HepG2 (cell line): ENCODE measurements around the gene TULP4. TPM values are rescaled to one million over a fixed set of nuclear protein-coding genes. Genes with fewer than 3 reads are reported as not detected.

Experiments used
- ATAC-seq: fragments of 200-7000 bp; cut with Tn5 transposase; 3 replicates; pipeline ENCODE4 v1.9.1; 2020; ENCODE audit warnings: mild to moderate bottlenecking, moderate library complexity
- BruUV-seq: library from RNA; stranded (reverse); fragments of 400-500 nt; replicated peaks from 2 replicates; lab custom pipeline; 2021; lab: Mats Ljungman, UMichigan
- CTCF ChIA-PET: fragments of 300-600 bp; formaldehyde crosslinking; extraction: SDS; loops from one replicate; lab custom pipeline; 2021; ENCODE audit warnings: low total read pairs, inconsistent platforms, low intra/inter-chr PET ratio; lab: Yijun Ruan, JAX
- POLR2A ChIA-PET: fragments of 350-600 bp; sonication (Branson Sonifier 250); formaldehyde crosslinking; loops from one replicate; lab custom pipeline; 2020; ENCODE audit warnings: antibody characterized with exemption, inconsistent platforms; lab: Yijun Ruan, JAX
- DNase-seq: peaks from one replicate; pipeline ENCODE4 v3.0.0-alpha.2; 2015; ENCODE audit warnings: low spot score
- FAIRE-seq: peaks from 3 replicates; lab custom pipeline; 2011; peaks lifted over from hg19 to GRCh38; lab: Jason Lieb, UNC
- H2AFZ ChIP-seq: one replicate; pipeline ENCODE4 v1.6.1; 2011; ENCODE audit warnings: low read length, inconsistent platforms
- H3K27ac ChIP-seq: fragments of 300-600 bp; 3 replicates; pipeline ENCODE4 v1.8.0; 2011; ENCODE audit warnings: mixed run types, mild to moderate bottlenecking, mixed read lengths, low read length, inconsistent platforms; ENCODE audit not compliant: insufficient read depth; ENCODE audit errors: extremely low read length
- H3K27me3 ChIP-seq, 2 experiments: fragments of 200-600 bp in 1 of 2; 2 replicates in 1 of 2; 3 replicates in 1 of 2; pipeline versions ENCODE4 v1.6.0 to v1.8.0; 2011; ENCODE audit warnings: low read length in 2 of 2, mild to moderate bottlenecking in 2 of 2, moderate library complexity in 2 of 2, inconsistent platforms in 1 of 2; ENCODE audit not compliant: insufficient read depth in 2 of 2, control insufficient read depth in 1 of 2
- H3K36me3 ChIP-seq, 2 experiments: fragments of 200-600 bp in 1 of 2; replicated peaks in 1 of 2; 2 replicates in 1 of 2; 3 replicates in 1 of 2; pipeline versions ENCODE4 v1.5.1 to v1.8.0; 2011; ENCODE audit warnings: low read length in 2 of 2, inconsistent platforms in 1 of 2; ENCODE audit not compliant: insufficient read depth in 2 of 2, control insufficient read depth in 1 of 2
- H3K4me1 ChIP-seq: 2 replicates; pipeline ENCODE4 v1.5.1; 2012; ENCODE audit warnings: low read length, inconsistent platforms; ENCODE audit not compliant: insufficient read depth
- H3K4me2 ChIP-seq: 2 replicates; pipeline ENCODE4 v1.6.0; 2011; ENCODE audit warnings: low read depth, low read length, inconsistent platforms
- H3K4me3 ChIP-seq, 3 experiments: fragments of 200-600 bp in 1 of 3; sonication (generic), shearing (Covaris generic) in 1 of 3; replicated peaks in 1 of 3; 2 replicates each; pipeline ENCODE4 v1.5.1; 2011 to 2016; ENCODE audit warnings: low read length in 3 of 3, inconsistent platforms in 2 of 3, low read depth in 2 of 3, mild to moderate bottlenecking in 2 of 3, control low read depth in 1 of 3, mixed read lengths in 1 of 3; ENCODE audit not compliant: insufficient read depth in 1 of 3
- H3K79me2 ChIP-seq: one replicate; pipeline ENCODE4 v1.6.1; 2011; ENCODE audit warnings: low read length, inconsistent platforms; ENCODE audit not compliant: insufficient read depth
- H3K9ac ChIP-seq: 2 replicates; pipeline ENCODE4 v1.6.0; 2011; ENCODE audit warnings: mild to moderate bottlenecking, low read depth, low read length, inconsistent platforms; ENCODE audit not compliant: insufficient read depth
- H3K9me3 ChIP-seq: 2 replicates; pipeline ENCODE4 v1.5.1; 2012; ENCODE audit warnings: mild to moderate bottlenecking, low read length
- H4K20me1 ChIP-seq: 2 replicates; pipeline ENCODE4 v1.6.0; 2011; ENCODE audit warnings: inconsistent platforms, mild to moderate bottlenecking, low read length, moderate library complexity; ENCODE audit not compliant: insufficient read depth
- HNF1A ChIP-seq, 2 experiments: sonication (generic) in 1 of 2; formaldehyde crosslinking in 1 of 2; IDR thresholded peaks; 2 replicates each; pipeline versions ENCODE4 v1.4.0 to v1.6.1; 2016 to 2020; ENCODE audit warnings: borderline replicate concordance in 1 of 2, low read depth in 1 of 2, mild to moderate bottlenecking in 1 of 2, missing genetic modification reagents in 1 of 2
- ZBTB37 ChIP-seq: sonication (generic); formaldehyde crosslinking; IDR thresholded peaks from 2 replicates; pipeline ENCODE4 v1.4.0; 2020; ENCODE audit warnings: mild to moderate bottlenecking, missing genetic modification reagents
- ZNF253 ChIP-seq: sonication (generic); formaldehyde crosslinking; IDR thresholded peaks from 2 replicates; pipeline ENCODE4 v1.8.0; 2022; ENCODE audit warnings: mild to moderate bottlenecking, missing genetic modification reagents, borderline replicate concordance
- ZNF44 ChIP-seq: sonication (generic); formaldehyde crosslinking; IDR thresholded peaks from 2 replicates; pipeline ENCODE4 v1.5.1; 2020; ENCODE audit warnings: mild to moderate bottlenecking, missing genetic modification reagents
- ZNF747 ChIP-seq: sonication (generic); formaldehyde crosslinking; IDR thresholded peaks from 2 replicates; pipeline ENCODE4 v1.8.1; 2023; ENCODE audit warnings: missing genetic modification reagents, mild to moderate bottlenecking, borderline replicate concordance
- WGBS: methylation state at CpG from one replicate; pipeline ENCODE4 v1.1.6; 2017; ENCODE audit warnings: low lambda C conversion rate; 5-methylcytosine and 5-hydroxymethylcytosine counted together
- in situ Hi-C: cut with HindIII; loops from 2 replicates; pipeline ENCODE4 v1.10.0; 2017; ENCODE audit warnings: low pct_unique_long_range_greater_than_20kb; ENCODE audit not compliant: extremely low pct_ligation_motif_present
- intact Hi-C: fragments of 100-400 bp; cut with micrococcal nuclease; formaldehyde crosslinking; loops from one replicate; pipeline ENCODE4 v1.10.0; 2022; ENCODE audit not compliant: unreplicated experiment
- polyA plus RNA-seq, 8 experiments: library from polyadenylated mRNA; depleted of rRNA in 3 of 8; stranded (reverse) in 7 of 8; unstranded in 1 of 8; fragments of >200 nt; fragmentation: Illumina TruSeq in 4 of 8; extraction: Trizol in 4 of 8; gene quantifications; 2 replicates each; pipeline versions ENCODE4 v1.2.1 to v1.2.3, GENCODE V29; 2011 to 2016; ENCODE audit warnings: low read depth in 4 of 8, missing spikeins in 1 of 8, mixed read lengths in 1 of 8; ENCODE audit not compliant: insufficient read depth in 1 of 8
- total RNA-seq, 5 experiments: library from RNA; depleted of rRNA; stranded (reverse); fragments of >200 nt; fragmentation: Illumina TruSeq; extraction: Trizol; gene quantifications; 2 replicates each; pipeline ENCODE4 v1.2.3, GENCODE V29; 2016; ENCODE audit warnings: low read depth in 1 of 5
- TF ChIP-seq, protein P1 (sequence below): sonication (generic); formaldehyde crosslinking; IDR thresholded peaks from 2 replicates; pipeline ENCODE4 v1.4.0; 2020; ENCODE audit warnings: mild to moderate bottlenecking, missing genetic modification reagents

The TULP4 gene
- total and polyA plus RNA-seq, 2 of the 13 experiments (the other 11 are each of a cell fraction or from before 2014, with no cell fraction given) = 21.1 to 122 TPM

- POLR2A ChIA-PET = no interaction called here
Observed at GRCh38 chr6:158264180-158264579, 48.1 kb upstream of the TULP4 start.

More at GRCh38 chr6:158264180-158264579, 48.1 kb upstream of the TULP4 start:
- Histone ChIP-seq H3K9ac (no peak overlapping the region), H3K4me2 (no peak overlapping the region), H3K27me3 (no peaks in the 10 kb centered on the region), H3K9me3 (no peaks in the 10 kb centered on the region), H3K27ac (no peak overlapping the region), H3K4me1 (peaks cover 5% of the 10 kb centered on the region; the same call in 1 of the 2 replicates), H2AFZ (no peak overlapping the region), H3K36me3 (peaks cover 10 to 36% of the 10 kb centered on the region in 2 experiments), H4K20me1 (no peaks in the 10 kb centered on the region), H3K79me2 (peaks cover 81% of the 10 kb centered on the region), H3K4me3 (no peak overlapping the region)
- 96% methylated on average over 10 of the region's 10 CpGs for WGBS
- no peak for ATAC-seq
- intact Hi-C loops = no loop called here
- no peak for DNase-seq
- CTCF ChIA-PET = no interaction called here
- no peak for FAIRE-seq
- in situ Hi-C loops = no loop called here
- BruUV-seq = no TSS peak
- TF ChIP-seq ZNF44 (CRISPR knock-in tag) (no peak), ZNF747 (CRISPR knock-in tag) (no peak), ZNF253 (CRISPR knock-in tag) (no peak), HNF1A (IDR thresholded peaks at IDR 0.05; ENCODE audit: low read depth) (no peak), HNF1A (CRISPR knock-in tag; IDR thresholded peaks at IDR 0.05; ENCODE audit: borderline replicate concordance) (no peak), ZBTB37 (CRISPR knock-in tag) (no peak)
- TF ChIP-seq, protein P1, sequence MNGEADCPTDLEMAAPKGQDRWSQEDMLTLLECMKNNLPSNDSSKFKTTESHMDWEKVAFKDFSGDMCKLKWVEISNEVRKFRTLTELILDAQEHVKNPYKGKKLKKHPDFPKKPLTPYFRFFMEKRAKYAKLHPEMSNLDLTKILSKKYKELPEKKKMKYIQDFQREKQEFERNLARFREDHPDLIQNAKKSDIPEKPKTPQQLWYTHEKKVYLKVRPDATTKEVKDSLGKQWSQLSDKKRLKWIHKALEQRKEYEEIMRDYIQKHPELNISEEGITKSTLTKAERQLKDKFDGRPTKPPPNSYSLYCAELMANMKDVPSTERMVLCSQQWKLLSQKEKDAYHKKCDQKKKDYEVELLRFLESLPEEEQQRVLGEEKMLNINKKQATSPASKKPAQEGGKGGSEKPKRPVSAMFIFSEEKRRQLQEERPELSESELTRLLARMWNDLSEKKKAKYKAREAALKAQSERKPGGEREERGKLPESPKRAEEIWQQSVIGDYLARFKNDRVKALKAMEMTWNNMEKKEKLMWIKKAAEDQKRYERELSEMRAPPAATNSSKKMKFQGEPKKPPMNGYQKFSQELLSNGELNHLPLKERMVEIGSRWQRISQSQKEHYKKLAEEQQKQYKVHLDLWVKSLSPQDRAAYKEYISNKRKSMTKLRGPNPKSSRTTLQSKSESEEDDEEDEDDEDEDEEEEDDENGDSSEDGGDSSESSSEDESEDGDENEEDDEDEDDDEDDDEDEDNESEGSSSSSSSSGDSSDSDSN (CRISPR knock-in tag) = no peak
